CD4-positive, CD25-positive, alpha-beta regulatory T cell (primary cell): ENCODE data around the gene METTL23. TPM values are rescaled to one million over a fixed set of nuclear protein-coding genes. Genes with fewer than 3 reads are reported as not detected.
"Not testable (repeated sequence)": the region's sequence is repeated elsewhere in the genome, so short reads cannot be mapped to it uniquely, and the experiment has no call there.

ENCODE experiments used
- ATAC-seq, 2 donors: fragments of 150-1000 bp; cut with Tn5 transposase; one replicate each; pipeline ENCODE4 v1.10.0; 2021; ENCODE audit warnings: low read depth in 2 of 2, moderate number of reproducible peaks in 2 of 2, moderate library complexity in 1 of 2
- DNase-seq, 3 donors: peaks; one replicate each; pipeline versions ENCODE4 v3.0.0 to v3.0.0-alpha.2; 2012 to 2022; ENCODE audit warnings: mixed read lengths in 1 of 3
- H3K27ac ChIP-seq: one replicate; pipeline ENCODE4 v1.7.0; 2013; ENCODE audit warnings: mild to moderate bottlenecking, low read length; ENCODE audit not compliant: insufficient read depth, poor library complexity, severe bottlenecking
- H3K27me3 ChIP-seq: one replicate; pipeline ENCODE4 v1.7.0; 2013; ENCODE audit warnings: low read length; ENCODE audit not compliant: control insufficient read depth, insufficient read depth
- H3K36me3 ChIP-seq: one replicate; pipeline ENCODE4 v1.7.0; 2013; ENCODE audit warnings: mild to moderate bottlenecking, low read length, moderate library complexity; ENCODE audit not compliant: control insufficient read depth, insufficient read depth
- H3K4me1 ChIP-seq: 2 replicates; pipeline ENCODE4 v1.7.0; 2013; ENCODE audit warnings: mild to moderate bottlenecking, low read length; ENCODE audit not compliant: insufficient read depth, control insufficient read depth, poor library complexity, severe bottlenecking
- H3K4me3 ChIP-seq: one replicate; pipeline ENCODE4 v1.7.0; 2013; ENCODE audit warnings: low read depth, mild to moderate bottlenecking, low read length, moderate library complexity
- H3K9me3 ChIP-seq, 2 experiments: 1 replicate in 1 of 2; 2 replicates in 1 of 2; pipeline ENCODE4 v1.7.0; 2013; ENCODE audit warnings: low read length in 2 of 2, mild to moderate bottlenecking in 1 of 2, moderate library complexity in 1 of 2; ENCODE audit not compliant: control insufficient read depth in 2 of 2
- H3K27ac Mint-ChIP-seq, 3 donors: one replicate each; pipeline ENCODE4 v1.8.0; 2020 to 2022; ENCODE audit warnings: mild to moderate bottlenecking in 3 of 3, mixed read lengths in 3 of 3, moderate library complexity in 2 of 3
- H3K27me3 Mint-ChIP-seq: one replicate; pipeline ENCODE4 v1.8.0; 2022; ENCODE audit warnings: mild to moderate bottlenecking, mixed read lengths
- H3K36me3 Mint-ChIP-seq: one replicate; pipeline ENCODE4 v1.8.0; 2020; ENCODE audit warnings: mixed read lengths
- H3K4me1 Mint-ChIP-seq, 4 donors: one replicate each; pipeline ENCODE4 v1.8.0; 2020 to 2022; ENCODE audit warnings: mixed read lengths in 4 of 4, mild to moderate bottlenecking in 1 of 4
- H3K4me3 Mint-ChIP-seq, 4 donors: one replicate each; pipeline ENCODE4 v1.8.0; 2020 to 2022; ENCODE audit warnings: mild to moderate bottlenecking in 4 of 4, mixed read lengths in 4 of 4, moderate library complexity in 3 of 4
- H3K9me3 Mint-ChIP-seq, 7 donors: one replicate each; pipeline ENCODE4 v1.8.0; 2020 to 2022; ENCODE audit warnings: mixed read lengths in 7 of 7, mild to moderate bottlenecking in 3 of 7, moderate library complexity in 2 of 7
- polyA plus RNA-seq, 4 donors: library from polyadenylated mRNA; unstranded; fragments of 300-500 nt; fragmentation: Illumina TruSeq; gene quantifications; one replicate each; pipeline ENCODE4 v1.2.3, GENCODE V29; 2021
- total RNA-seq: library from RNA; stranded (reverse); gene quantifications from one replicate; pipeline ENCODE4 v1.2.3, GENCODE V29; 2022

METTL23 gene
- total and polyA plus RNA-seq, 5 donors from 2014 or later: 44.1 to 175 (median 155) TPM

DNA sequence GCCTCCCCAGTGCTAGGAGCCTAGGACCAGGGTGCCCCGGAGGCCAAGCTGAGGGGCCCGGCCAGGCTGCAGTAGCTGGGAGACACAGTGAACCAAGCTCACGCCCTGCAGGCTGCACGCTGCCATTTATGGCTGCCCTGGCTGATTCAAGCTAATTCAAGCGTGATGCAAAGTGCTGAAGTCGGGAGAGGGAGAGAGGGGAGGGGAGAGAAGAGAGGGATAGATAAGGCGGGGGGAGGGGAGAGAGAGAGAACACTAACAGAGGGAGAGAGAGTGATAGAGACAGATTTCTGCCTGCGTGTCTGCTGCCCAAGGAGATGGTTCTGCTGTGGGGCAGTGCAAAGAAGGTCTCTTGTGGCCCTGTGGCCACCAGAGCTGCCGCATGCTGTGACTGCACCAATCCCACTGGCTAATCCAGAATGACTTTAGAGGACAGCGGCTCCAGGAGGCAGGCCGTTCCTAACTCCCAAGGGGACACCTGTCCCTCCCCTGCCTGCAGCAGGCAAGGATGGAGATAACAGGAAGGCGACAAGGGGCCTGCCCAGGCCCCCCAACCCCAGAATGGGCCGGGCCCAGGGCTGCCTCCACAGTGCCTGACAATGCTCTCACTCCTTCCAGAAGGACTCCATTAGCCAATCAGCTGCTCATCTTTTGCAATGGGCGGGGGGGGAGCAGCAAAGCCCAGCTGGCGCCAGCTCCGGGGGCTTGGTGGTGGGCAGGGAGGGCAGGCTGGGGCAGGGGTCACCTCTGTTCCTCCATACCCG is 28.8 kb upstream of the METTL23 start:
- H3K9me3 Mint-ChIP-seq: no peaks in the 10 kb centered on the region
- no peak overlapping the region for H3K27ac ChIP-seq

DNA sequence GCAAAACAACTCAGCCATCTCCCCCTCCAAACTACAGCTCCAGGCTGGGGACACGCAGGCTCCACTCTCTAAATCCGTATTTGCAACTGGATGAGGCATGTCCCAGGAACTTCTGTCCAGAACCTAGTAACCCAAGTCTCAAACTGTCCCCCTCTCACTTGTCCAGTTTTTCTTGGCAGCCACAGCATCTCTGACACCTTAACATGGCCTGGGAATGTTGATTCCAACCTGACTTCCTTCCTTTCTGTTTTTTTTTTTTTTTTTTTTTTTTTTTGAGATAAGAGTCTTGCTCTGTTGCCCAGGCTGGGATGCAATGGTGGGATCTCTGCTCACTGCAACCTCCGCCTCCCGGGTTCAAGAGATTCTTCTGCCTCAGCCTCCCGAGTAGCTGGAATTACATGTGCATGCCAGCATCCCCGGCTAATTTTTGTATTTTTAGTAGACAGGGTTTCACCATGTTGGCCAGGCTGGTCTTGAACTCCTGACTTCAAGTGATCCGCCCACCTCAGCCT is 28.1 kb upstream of the METTL23 start:
- not testable (repeated sequence) for H3K36me3 Mint-ChIP-seq, H3K4me3 Mint-ChIP-seq, H3K4me3 ChIP-seq, H3K36me3 ChIP-seq, DNase-seq, H3K4me1 Mint-ChIP-seq, H3K27me3 ChIP-seq, H3K27ac ChIP-seq, H3K9me3 Mint-ChIP-seq, H3K9me3 ChIP-seq, H3K4me1 ChIP-seq, ATAC-seq, H3K27ac Mint-ChIP-seq
- H3K27me3 Mint-ChIP-seq: peaks cover 10% of the 10 kb centered on the region

More for the DNA sequence above, 28.8 kb upstream of the METTL23 start:
- ATAC-seq (no peak), DNase-seq (no peak)
- Mint-ChIP-seq H3K27ac (no peak overlapping the region), H3K4me1 (peaks cover 0 to 8% (median 1%) of the 10 kb centered on the region in 4 donors), H3K36me3 (no peaks in the 10 kb centered on the region), H3K4me3 (no peak overlapping the region), H3K27me3 (peaks cover 10% of the 10 kb centered on the region)
- Histone ChIP-seq H3K9me3 (no peaks in the 10 kb centered on the region), H3K4me1 (no peaks in the 10 kb centered on the region), H3K27me3 (no peaks in the 10 kb centered on the region), H3K36me3 (no peaks in the 10 kb centered on the region), H3K4me3 (no peak overlapping the region)

- no peaks in the 10 kb centered on the region for H3K36me3 Mint-ChIP-seq
- H3K27me3 Mint-ChIP-seq: peaks cover 15% of the 10 kb centered on the region
- Histone ChIP-seq H3K4me3 (no peak overlapping the region), H3K36me3 (no peaks in the 10 kb centered on the region), H3K9me3 (no peaks in the 10 kb centered on the region), H3K27ac (no peak overlapping the region), H3K27me3 (no peaks in the 10 kb centered on the region), H3K4me1 (no peaks in the 10 kb centered on the region)
- H3K9me3 Mint-ChIP-seq: no peaks in the 10 kb centered on the region
- peak overlapping the region in 1 of 3 donors; percentile 44 for H3K27ac Mint-ChIP-seq
- DNase-seq (no peak), ATAC-seq (no peak)
- H3K4me1 Mint-ChIP-seq: peaks cover 0 to 7% (median 1%) of the 10 kb centered on the region in 4 donors
- no peak overlapping the region for H3K4me3 Mint-ChIP-seq
Observed at GRCh38 chr17:76700270-76700616, 26.4 kb upstream of the METTL23 start.

- Histone ChIP-seq H3K36me3 (no peaks in the 10 kb centered on the region), H3K27ac (no peak overlapping the region), H3K9me3 (no peaks in the 10 kb centered on the region), H3K27me3 (no peaks in the 10 kb centered on the region), H3K4me3 (no peak overlapping the region), H3K4me1 (no peaks in the 10 kb centered on the region)
- Mint-ChIP-seq H3K27ac (peak overlapping the region in 2 of 3 donors; percentile 34 to 44), H3K4me3 (no peak overlapping the region), H3K9me3 (no peaks in the 10 kb centered on the region), H3K27me3 (peaks cover 15% of the 10 kb centered on the region), H3K4me1 (peaks cover 0 to under 1% (median 0%) of the 10 kb centered on the region in 4 donors), H3K36me3 (no peaks in the 10 kb centered on the region)
- DNase-seq (no peak), ATAC-seq (no peak)
Observed at GRCh38 chr17:76700617-76701470, 25.8 kb upstream of the METTL23 start.

DNA sequence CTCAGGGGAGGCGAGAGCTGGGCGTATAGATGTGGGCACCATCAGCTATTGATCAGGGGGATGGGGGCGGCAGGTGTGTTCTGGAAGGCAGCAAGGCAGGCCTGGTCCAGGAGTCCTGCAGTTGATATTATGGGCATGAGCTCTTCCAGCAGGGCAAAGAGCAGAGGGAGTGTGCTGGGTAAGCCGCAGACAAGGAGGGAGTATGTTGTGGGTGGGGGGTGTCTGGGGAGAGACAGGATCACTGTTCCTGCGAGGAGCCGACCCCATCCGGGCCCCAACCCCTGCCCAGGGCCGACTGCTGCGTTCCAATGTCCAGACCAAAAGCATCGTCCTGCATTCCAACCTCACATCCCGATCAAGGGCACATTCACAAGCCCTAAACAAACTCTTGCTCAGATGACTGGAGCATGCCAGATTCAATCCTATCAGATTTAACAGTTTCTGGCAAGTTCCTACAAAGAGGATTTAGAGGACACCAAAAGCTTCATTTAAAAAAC is 25.1 kb upstream of the METTL23 start:
- no peak overlapping the region for H3K4me3 ChIP-seq
- no peaks in the 10 kb centered on the region for H3K4me1 ChIP-seq
- DNase-seq (no peak), ATAC-seq (no peak)
- H3K36me3 ChIP-seq: no peaks in the 10 kb centered on the region
- Mint-ChIP-seq H3K4me1 (no peaks in the 10 kb centered on the region), H3K36me3 (no peaks in the 10 kb centered on the region), H3K4me3 (no peak overlapping the region), H3K27ac (no peak overlapping the region), H3K9me3 (no peaks in the 10 kb centered on the region), H3K27me3 (peaks cover 15% of the 10 kb centered on the region)
- no peaks in the 10 kb centered on the region for H3K9me3 ChIP-seq
- H3K27ac ChIP-seq: no peak overlapping the region
- no peaks in the 10 kb centered on the region for H3K27me3 ChIP-seq

GRCh38 chr17:76702076-76702475 is 24.6 kb upstream of the METTL23 start:
- H3K4me3 Mint-ChIP-seq: no peak overlapping the region
- H3K36me3 ChIP-seq: no peaks in the 10 kb centered on the region
- no peak for DNase-seq
- no peaks in the 10 kb centered on the region for H3K9me3 ChIP-seq
- no peak for ATAC-seq
- H3K9me3 Mint-ChIP-seq: no peaks in the 10 kb centered on the region
- no peaks in the 10 kb centered on the region for H3K4me1 Mint-ChIP-seq
- H3K27me3 Mint-ChIP-seq: peaks cover 15% of the 10 kb centered on the region
- no peaks in the 10 kb centered on the region for H3K27me3 ChIP-seq
- no peak overlapping the region for H3K27ac ChIP-seq
- H3K36me3 Mint-ChIP-seq: no peaks in the 10 kb centered on the region
- H3K27ac Mint-ChIP-seq: peak overlapping the region in 1 of 3 donors; percentile 32
- H3K4me3 ChIP-seq: no peak overlapping the region
- H3K4me1 ChIP-seq: no peaks in the 10 kb centered on the region

DNA sequence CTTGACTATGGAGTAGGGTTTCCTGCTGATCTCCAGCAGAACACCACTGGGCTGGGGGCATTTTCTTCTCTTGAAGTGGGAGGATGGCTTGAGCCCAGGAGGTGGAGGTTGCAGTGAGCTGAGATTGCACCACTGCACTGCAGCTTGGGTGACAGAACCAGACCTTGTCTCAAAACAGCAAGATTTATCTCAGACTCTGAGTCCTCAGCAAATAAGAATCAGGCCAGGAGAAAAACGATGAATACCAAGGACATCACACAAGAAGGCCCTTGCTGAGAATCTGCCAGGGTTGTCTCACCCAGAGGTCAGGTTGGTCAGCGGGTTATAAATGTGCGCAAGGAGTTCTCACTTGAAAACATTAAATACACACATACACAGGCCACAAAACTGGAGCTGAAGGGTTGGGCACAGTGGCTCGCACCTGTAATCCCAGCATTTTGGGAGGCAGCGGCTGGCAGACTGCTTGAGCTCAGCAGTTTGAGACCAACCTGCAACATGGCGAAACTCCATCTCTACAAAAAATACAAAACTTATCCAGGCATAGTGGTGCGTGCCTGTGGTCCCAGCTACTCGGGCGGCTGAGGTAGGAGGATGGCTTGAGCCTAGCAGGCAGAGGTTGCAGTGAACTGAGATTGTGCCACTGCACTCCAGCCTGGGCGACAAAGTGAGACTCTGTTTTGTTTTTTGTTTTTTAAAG is 23.6 kb upstream of the METTL23 start:
- no peaks in the 10 kb centered on the region for H3K9me3 ChIP-seq
- ATAC-seq (no peak), DNase-seq (no peak)
- no peak overlapping the region for H3K4me3 ChIP-seq
- H3K4me1 Mint-ChIP-seq: no peaks in the 10 kb centered on the region
- H3K27ac Mint-ChIP-seq: peak overlapping the region in 1 of 3 donors; percentile 38
- H3K36me3 Mint-ChIP-seq: no peaks in the 10 kb centered on the region
- H3K27me3 Mint-ChIP-seq: peaks cover 9% of the 10 kb centered on the region
- H3K4me3 Mint-ChIP-seq: no peak overlapping the region
- H3K36me3 ChIP-seq: no peaks in the 10 kb centered on the region
- H3K9me3 Mint-ChIP-seq: no peaks in the 10 kb centered on the region
- no peaks in the 10 kb centered on the region for H3K4me1 ChIP-seq
- no peaks in the 10 kb centered on the region for H3K27me3 ChIP-seq
- H3K27ac ChIP-seq: no peak overlapping the region
